ENCODE measurements around the gene NFE2L1.

The NFE2L1 gene

DNA sequence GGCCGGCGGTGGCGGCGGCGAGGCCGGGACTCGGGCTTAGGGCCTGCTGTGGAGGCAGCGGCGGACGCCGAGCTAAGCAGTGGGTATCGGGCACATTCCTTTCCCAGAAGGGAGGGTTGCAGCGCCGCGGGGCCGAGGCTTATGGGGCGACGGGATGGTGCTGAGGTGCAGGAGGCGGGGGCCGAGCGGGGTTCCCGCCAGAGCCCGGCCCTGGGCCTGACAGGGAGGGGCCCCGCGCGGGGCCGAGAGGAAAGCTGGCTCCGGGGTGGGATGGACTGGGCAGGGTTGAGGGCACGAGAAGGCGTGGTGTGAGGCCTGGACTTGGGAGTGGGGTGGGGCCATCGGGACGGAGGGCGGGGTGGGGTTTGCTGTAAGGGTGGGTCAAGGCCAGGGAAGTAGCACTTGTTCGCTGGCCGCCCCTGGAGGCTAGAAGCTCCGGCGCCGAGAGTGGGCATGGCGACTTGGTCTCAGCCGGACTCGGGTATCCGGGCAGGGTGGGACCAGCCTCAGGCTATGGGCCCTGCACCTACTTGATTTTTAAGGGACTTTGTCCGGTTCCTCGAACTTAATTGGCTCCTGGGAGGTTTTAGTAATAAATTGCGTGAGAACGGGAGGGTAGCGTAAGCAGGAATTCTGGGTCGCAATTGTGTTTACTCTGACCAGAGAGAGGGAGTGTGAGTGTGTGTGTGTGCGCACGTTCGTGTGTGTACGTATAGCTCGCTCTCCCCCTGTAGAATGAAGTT is 396 bp downstream of the NFE2L1 start:
- no peaks in the 10 kb centered on the region for H3K9me3 Mint-ChIP-seq
- no peaks in the 10 kb centered on the region for H3K27me3 Mint-ChIP-seq
- peaks cover 15% of the 10 kb centered on the region for H3K36me3 Mint-ChIP-seq
- H3K4me1 Mint-ChIP-seq: peaks cover 48% of the 10 kb centered on the region
- H3K27ac Mint-ChIP-seq: peak overlapping the region; percentile 97
- peak; percentile 7 for ATAC-seq (ENCODE audit: low read depth)
- peak overlapping the region; percentile 98 for H3K4me3 Mint-ChIP-seq
- DNase-seq (ENCODE audit: low spot score in 2 of 2): peak in 1 of 2 donors; percentile 34

DNA sequence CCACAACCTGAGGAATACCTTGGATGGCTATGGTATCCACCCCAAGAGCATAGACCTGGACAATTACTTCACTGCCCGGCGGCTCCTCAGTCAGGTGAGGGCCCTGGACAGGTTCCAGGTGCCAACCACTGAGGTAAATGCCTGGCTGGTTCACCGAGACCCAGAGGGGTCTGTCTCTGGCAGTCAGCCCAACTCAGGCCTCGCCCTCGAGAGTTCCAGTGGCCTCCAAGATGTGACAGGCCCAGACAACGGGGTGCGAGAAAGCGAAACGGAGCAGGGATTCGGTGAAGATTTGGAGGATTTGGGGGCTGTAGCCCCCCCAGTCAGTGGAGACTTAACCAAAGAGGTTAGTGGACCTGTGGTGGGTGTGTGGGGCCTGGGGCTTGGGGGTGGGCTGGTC is 3.1 kb downstream of the NFE2L1 start:
- Mint-ChIP-seq H3K27me3 (no peaks in the 10 kb centered on the region), H3K4me3 (no peak overlapping the region), H3K36me3 (peaks cover 23% of the 10 kb centered on the region), H3K27ac (peak overlapping the region; percentile 64), H3K4me1 (peaks cover 60% of the 10 kb centered on the region), H3K9me3 (no peaks in the 10 kb centered on the region)
- DNase-seq (ENCODE audit: low spot score in 2 of 2) (no peak), ATAC-seq (ENCODE audit: low read depth) (no peak)

DNA sequence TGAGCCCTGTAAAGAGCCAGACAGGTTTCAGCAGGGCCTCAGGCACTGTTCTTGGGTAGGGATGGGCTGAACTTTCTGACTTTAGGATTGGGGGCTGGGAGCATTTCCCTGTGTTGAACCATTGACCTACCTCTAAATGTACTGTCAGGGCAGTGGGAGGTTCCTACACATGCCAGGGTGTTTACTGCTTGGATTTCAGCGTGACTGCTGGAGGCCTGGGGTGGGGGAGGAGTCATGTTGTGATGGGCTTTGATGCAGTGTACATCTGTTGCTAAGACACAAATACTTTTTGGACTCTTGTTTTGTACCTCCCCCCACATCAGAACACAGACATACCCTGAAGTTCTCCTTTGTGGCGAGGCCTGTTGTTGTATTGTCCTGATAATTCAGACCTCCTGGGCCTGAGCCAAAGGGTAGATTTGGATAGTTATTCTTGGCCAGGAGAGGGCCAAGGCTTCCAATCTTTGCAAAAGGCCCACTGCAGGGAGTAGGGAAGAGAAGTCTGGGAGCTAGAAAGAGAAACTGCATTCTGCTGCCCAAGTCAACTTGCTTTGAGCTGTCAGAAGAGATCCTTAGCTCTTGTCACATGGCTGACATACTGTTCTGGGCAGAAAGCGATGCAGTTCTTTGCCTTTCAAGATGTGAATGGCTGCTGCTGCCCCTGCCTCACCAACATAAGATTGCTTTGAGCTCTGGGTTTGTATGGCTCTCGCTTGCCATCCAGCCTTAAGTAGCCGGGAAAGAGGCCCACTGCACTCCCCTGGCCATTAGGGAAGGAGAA is 3.7 kb downstream of the NFE2L1 start:
- peak overlapping the region; percentile 64 for H3K27ac Mint-ChIP-seq
- no peaks in the 10 kb centered on the region for H3K27me3 Mint-ChIP-seq
- no peak for ATAC-seq (ENCODE audit: low read depth)
- peaks cover 60% of the 10 kb centered on the region for H3K4me1 Mint-ChIP-seq
- DNase-seq (ENCODE audit: low spot score in 2 of 2): no peak
- H3K9me3 Mint-ChIP-seq: no peaks in the 10 kb centered on the region
- no peak overlapping the region for H3K4me3 Mint-ChIP-seq
- peaks cover 27% of the 10 kb centered on the region for H3K36me3 Mint-ChIP-seq

DNA sequence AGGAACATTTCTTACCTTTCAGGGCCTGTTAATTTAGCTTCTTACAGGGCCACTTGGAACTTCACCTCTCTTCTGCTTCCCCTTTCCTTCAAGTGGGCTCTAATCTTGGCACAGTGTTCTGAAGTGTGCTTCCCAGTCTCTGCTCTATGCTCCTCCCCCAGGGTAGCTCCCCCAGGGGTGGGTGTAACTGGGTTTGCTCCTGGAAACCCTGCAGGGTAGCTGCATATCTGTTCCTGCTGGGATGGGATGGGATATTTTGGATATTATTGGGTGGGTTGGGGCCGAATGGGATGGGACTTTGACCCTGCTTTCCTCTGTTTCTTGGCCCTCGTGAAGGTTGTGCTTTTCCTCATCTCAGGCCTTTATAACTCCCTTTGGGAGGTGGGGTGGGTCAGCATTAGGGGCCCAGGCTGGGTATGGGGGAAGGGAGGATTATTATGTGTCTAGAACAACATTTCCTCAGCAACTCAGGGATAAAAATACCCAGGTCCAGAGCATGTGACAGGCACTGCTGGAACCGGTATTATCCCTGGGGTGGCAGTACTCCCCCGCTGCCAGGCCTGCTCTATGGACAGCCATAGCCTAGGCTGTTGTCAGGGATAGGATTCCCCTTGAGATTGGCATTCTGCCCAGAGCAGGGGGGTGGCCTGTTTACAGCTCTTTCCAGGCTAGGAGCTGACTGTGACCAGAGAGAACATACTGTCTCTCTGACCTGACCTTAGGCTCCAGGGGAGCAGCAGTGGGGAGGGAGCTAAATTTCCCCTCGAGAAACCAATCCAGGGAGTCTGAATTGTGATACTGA is 5.0 kb downstream of the NFE2L1 start:
- Mint-ChIP-seq H3K9me3 (no peaks in the 10 kb centered on the region), H3K36me3 (peaks cover 31% of the 10 kb centered on the region), H3K4me3 (peak overlapping the region; percentile 29), H3K4me1 (peaks cover 56% of the 10 kb centered on the region), H3K27me3 (no peaks in the 10 kb centered on the region), H3K27ac (peak overlapping the region; percentile 64)
- DNase-seq (ENCODE audit: low spot score in 2 of 2) (no peak), ATAC-seq (ENCODE audit: low read depth) (no peak)

DNA sequence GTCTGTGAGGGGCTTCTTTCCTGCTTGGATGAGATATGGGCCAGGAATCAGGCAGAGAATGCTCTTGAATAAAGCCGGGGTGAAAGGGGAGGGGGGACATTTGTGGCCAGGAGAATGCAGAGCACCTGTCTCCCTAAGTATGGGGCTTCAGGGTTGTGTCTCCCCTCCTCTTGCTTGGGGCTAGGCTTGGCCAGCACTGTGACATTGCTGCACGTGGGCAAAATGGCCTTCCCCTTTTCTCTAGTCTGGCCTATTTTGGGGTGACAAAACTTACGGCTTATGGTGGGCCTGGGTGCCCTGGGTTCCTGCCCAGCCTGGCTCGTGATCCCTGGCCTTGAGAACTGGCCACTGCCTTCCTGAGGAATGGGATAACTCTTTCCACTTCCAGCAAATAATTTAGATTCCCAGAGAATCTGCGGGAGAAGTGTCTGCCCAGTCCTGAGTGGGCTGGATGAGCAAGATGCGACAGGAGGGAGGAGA is 5.6 kb downstream of the NFE2L1 start:
- DNase-seq (ENCODE audit: low spot score in 2 of 2): no peak
- Mint-ChIP-seq H3K27ac (peak overlapping the region; percentile 31), H3K4me3 (peak overlapping the region; percentile 29), H3K27me3 (no peaks in the 10 kb centered on the region), H3K36me3 (peaks cover 36% of the 10 kb centered on the region), H3K9me3 (no peaks in the 10 kb centered on the region), H3K4me1 (peaks cover 58% of the 10 kb centered on the region)
- ATAC-seq (ENCODE audit: low read depth): no peak

DNA sequence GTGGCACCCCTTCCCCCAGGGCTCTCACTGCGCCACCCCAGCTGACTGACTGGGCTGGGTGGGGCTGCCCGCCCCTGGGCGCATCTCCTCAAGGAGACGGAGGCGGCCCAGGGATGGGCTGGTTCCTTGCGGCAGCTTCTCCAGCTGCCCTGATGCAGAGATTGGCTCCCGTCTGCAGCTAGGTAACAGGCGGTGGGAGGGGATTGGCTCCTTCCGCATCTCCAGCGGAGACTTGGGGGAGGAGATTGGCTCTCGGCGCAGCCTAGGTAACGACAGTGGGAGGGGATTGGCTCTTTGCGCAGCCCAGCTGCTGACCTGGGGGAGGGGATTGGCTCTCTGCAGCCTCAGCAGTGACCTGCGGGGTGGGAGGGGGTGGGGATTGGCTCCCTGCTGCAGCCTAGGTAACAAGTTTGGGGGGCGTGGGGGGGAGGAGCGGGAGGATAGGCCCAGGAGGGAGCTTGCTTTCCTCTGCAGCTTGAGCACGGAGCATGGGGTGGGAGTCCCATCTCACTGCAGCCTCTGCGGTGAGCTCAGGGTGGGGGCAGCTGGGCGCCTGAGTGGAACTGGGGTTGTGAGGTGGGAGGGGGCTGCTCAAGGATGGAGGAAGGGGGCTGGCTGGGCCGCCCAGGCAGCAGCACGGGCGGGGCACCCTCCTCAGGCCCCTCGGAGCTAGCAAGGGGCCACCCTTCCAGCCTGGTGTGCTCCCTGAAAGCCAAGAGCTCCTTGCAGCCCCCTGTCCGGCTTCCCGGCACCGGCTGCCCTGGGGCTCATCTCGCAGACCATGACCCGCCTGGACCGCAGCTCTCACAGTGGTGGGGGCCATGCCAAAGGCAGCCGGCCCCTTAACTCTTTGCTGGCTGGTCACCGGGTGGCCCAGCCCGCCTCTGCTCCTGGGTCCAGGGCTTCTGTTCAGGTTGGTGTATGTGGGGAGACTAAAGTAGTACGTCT is 6.4 kb downstream of the NFE2L1 start:
- peaks cover 53% of the 10 kb centered on the region for H3K4me1 Mint-ChIP-seq
- H3K4me3 Mint-ChIP-seq: peak overlapping the region; percentile 74
- H3K9me3 Mint-ChIP-seq: no peaks in the 10 kb centered on the region
- ATAC-seq (ENCODE audit: low read depth) (no peak), DNase-seq (ENCODE audit: low spot score in 2 of 2) (no peak)
- peaks cover 41% of the 10 kb centered on the region for H3K36me3 Mint-ChIP-seq
- no peaks in the 10 kb centered on the region for H3K27me3 Mint-ChIP-seq
- H3K27ac Mint-ChIP-seq: peak overlapping the region; percentile 92

DNA sequence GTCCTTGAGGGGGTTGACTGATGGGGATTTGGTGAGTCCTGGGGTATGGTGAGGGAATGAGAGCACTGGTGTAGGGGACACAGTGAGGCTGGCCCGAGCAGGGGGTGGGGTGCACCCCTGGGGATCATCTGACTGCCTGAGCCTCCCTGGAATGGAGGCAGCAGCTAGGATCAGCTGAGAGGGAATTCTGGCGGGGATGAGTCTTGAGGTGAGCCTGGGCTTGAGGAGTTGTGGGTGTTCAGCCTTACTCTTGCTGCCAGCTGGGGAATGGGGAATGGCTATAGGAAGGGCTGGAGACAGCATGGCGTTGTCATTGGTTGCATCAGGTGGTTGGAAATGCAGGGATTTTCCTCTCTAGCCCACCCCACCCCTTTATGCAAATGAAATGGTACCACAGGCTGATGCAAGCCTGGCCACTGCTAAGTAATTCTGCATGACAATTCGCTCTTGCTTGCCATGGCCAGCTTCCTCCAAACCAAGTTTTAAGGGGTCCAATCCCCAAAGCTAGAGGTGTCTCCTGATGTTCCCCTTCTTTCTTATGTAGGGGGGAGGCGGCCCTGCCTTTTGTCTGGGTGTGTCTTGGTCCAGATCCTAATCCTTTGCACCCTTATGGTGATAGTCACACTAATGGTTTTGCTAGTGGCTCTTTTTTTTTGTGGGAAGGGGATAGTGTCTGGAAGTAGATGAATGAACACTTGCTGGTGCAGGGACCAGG is 7.5 kb downstream of the NFE2L1 start:
- H3K27me3 Mint-ChIP-seq: no peaks in the 10 kb centered on the region
- peaks cover 41% of the 10 kb centered on the region for H3K36me3 Mint-ChIP-seq
- DNase-seq (ENCODE audit: low spot score in 2 of 2) (no peak), ATAC-seq (ENCODE audit: low read depth) (peak; percentile 94)
- H3K4me3 Mint-ChIP-seq: peak overlapping the region; percentile 74
- no peaks in the 10 kb centered on the region for H3K9me3 Mint-ChIP-seq
- H3K27ac Mint-ChIP-seq: peak overlapping the region; percentile 92
- peaks cover 47% of the 10 kb centered on the region for H3K4me1 Mint-ChIP-seq

DNA sequence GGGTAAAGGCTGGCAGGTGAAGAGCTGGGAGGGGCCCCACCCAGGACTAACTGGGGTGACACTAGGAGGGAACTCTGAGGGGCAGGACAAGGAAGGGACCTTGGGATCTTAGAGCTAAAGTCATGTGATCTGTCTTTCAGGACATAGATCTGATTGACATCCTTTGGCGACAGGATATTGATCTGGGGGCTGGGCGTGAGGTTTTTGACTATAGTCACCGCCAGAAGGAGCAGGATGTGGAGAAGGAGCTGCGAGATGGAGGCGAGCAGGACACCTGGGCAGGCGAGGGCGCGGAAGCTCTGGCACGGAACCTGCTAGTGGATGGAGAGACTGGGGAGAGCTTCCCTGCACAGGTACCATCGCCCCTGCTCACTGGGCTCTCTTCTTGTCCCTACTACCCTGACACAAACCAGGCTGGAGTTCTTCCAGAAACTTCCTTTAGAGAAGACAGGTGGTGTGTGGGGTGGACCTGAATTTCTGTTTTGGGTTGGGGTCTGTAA is 8.1 kb downstream of the NFE2L1 start:
- Mint-ChIP-seq H3K4me3 (peak overlapping the region; percentile 74), H3K27ac (peak overlapping the region; percentile 92), H3K9me3 (no peaks in the 10 kb centered on the region), H3K27me3 (no peaks in the 10 kb centered on the region), H3K36me3 (peaks cover 40% of the 10 kb centered on the region), H3K4me1 (peaks cover 44% of the 10 kb centered on the region)
- DNase-seq (ENCODE audit: low spot score in 2 of 2): no peak
- ATAC-seq (ENCODE audit: low read depth): no peak

DNA sequence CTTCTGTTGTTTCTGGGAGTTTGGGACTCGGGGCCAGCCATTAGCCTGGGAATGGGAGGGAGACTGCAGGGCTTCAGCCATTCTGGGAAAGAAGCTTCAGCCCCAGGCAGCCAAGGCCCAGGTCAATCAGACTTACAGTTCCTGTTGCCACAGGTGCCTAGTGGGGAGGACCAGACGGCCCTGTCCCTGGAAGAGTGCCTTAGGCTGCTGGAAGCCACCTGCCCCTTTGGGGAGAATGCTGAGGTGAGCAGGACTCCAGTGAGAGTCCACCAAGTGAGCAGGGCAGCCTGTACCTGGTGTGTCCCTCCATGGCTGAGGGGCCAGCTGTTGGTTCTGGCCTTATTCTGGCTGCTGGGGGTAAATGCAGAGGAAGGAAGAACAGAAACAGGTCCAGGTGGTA is 8.7 kb downstream of the NFE2L1 start:
- Mint-ChIP-seq H3K36me3 (peaks cover 36% of the 10 kb centered on the region), H3K27me3 (no peaks in the 10 kb centered on the region), H3K4me3 (no peak overlapping the region), H3K27ac (peak overlapping the region; percentile 92), H3K4me1 (peaks cover 39% of the 10 kb centered on the region), H3K9me3 (no peaks in the 10 kb centered on the region)
- no peak for DNase-seq (ENCODE audit: low spot score in 2 of 2)
- no peak for ATAC-seq (ENCODE audit: low read depth)

DNA sequence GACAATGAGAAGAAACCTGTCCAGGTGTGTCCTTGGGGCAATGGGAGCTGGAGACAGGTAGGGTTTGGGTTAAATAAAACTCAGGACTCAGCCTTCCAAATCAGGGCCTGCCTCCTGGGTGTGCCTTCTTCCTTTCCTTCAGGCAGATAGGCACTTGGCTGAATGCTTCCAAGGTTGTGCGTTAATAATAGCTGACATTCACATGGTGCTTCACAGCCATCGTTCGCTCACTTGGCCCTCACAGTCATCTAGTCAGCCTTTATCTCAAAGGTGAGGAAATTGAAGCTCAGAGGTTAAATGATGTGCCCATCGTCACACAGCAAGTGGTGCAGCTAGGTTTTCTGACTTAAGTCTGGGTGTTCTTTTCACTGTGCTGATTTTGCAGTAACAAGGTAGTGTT is 9.5 kb downstream of the NFE2L1 start:
- Mint-ChIP-seq H3K4me3 (no peak overlapping the region), H3K27ac (peak overlapping the region; percentile 92), H3K4me1 (peaks cover 33% of the 10 kb centered on the region), H3K27me3 (no peaks in the 10 kb centered on the region), H3K9me3 (no peaks in the 10 kb centered on the region), H3K36me3 (peaks cover 37% of the 10 kb centered on the region)
- ATAC-seq (ENCODE audit: low read depth): no peak
- DNase-seq (ENCODE audit: low spot score in 2 of 2): no peak

DNA sequence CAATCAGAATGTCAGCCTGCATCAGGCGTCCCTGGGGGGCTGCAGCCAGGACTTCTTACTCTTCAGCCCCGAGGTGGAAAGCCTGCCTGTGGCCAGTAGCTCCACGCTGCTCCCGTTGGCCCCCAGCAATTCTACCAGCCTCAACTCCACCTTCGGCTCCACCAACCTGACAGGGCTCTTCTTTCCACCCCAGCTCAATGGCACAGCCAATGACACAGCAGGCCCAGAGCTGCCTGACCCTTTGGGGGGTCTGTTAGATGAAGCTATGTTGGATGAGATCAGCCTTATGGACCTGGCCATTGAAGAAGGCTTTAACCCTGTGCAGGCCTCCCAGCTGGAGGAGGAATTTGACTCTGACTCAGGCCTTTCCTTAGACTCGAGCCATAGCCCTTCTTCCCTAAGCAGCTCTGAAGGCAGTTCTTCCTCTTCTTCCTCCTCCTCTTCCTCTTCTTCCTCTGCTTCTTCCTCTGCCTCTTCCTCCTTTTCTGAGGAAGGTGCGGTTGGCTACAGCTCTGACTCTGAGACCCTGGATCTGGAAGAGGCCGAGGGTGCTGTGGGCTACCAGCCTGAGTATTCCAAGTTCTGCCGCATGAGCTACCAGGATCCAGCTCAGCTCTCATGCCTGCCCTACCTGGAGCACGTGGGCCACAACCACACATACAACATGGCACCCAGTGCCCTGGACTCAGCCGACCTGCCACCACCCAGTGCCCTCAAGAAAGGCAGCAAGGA is 10.4 kb downstream of the NFE2L1 start:
- Mint-ChIP-seq H3K4me3 (no peak overlapping the region), H3K9me3 (no peaks in the 10 kb centered on the region), H3K36me3 (peaks cover 34% of the 10 kb centered on the region), H3K27ac (peak overlapping the region; percentile 68), H3K4me1 (peaks cover 26% of the 10 kb centered on the region), H3K27me3 (no peaks in the 10 kb centered on the region)
- ATAC-seq (ENCODE audit: low read depth) (no peak), DNase-seq (ENCODE audit: low spot score in 2 of 2) (no peak)

DNA sequence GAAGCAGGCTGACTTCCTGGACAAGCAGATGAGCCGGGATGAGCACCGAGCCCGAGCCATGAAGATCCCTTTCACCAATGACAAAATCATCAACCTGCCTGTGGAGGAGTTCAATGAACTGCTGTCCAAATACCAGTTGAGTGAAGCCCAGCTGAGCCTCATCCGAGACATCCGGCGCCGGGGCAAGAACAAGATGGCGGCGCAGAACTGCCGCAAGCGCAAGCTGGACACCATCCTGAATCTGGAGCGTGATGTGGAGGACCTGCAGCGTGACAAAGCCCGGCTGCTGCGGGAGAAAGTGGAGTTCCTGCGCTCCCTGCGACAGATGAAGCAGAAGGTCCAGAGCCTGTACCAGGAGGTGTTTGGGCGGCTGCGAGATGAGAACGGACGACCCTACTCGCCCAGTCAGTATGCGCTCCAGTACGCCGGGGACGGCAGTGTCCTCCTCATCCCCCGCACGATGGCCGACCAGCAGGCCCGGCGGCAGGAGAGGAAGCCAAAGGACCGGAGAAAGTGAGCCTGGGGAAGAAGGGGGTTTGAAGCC is 11.0 kb downstream of the NFE2L1 start:
- Mint-ChIP-seq H3K4me3 (no peak overlapping the region), H3K27ac (no peak overlapping the region), H3K36me3 (peaks cover 33% of the 10 kb centered on the region), H3K27me3 (no peaks in the 10 kb centered on the region), H3K4me1 (peaks cover 24% of the 10 kb centered on the region), H3K9me3 (no peaks in the 10 kb centered on the region)
- DNase-seq (ENCODE audit: low spot score in 2 of 2) (no peak), ATAC-seq (ENCODE audit: low read depth) (no peak)

Data from memory B cell (primary cell).